K562 (cell line): ENCODE measurements around the gene GCHFR. TPM values are rescaled to one million over a fixed set of nuclear protein-coding genes. Genes with fewer than 3 reads are reported as not detected.

Experiments used
- ADNP ChIP-seq: fragments of 200-800 bp; sonication (Bioruptor generic); IDR thresholded peaks from 2 replicates; pipeline ENCODE4 v1.6.1; 2016; ENCODE audit warnings: missing genetic modification characterization, missing compliant biosample characterization
- AFF1 ChIP-seq, 2 experiments: fragments of 450-650 bp; IDR thresholded peaks; 2 replicates each; pipeline ENCODE4 v1.6.1; 2018; ENCODE audit warnings: mild to moderate bottlenecking in 2 of 2, low read depth in 1 of 2; ENCODE audit not compliant: partially characterized antibody in 2 of 2
- BCL6 ChIP-seq: fragments of 250-450 bp; sonication (Bioruptor Pico); IDR thresholded peaks from 2 replicates; pipeline ENCODE4 v1.4.0; 2020
- BRCA1 ChIP-seq, 2 experiments: fragments of 450-650 bp in 1 of 2; sonication (generic) in 1 of 2; formaldehyde crosslinking in 1 of 2; IDR thresholded peaks; 2 replicates each; pipeline versions ENCODE4 v1.5.0 to v1.6.1; 2017 to 2020; ENCODE audit warnings: mild to moderate bottlenecking in 1 of 2, missing genetic modification reagents in 1 of 2
- ETV6 ChIP-seq, 3 experiments: fragments of 150-350 bp in 1 of 3; sonication (generic) in 1 of 3; formaldehyde crosslinking in 1 of 3; IDR thresholded peaks; 2 replicates each; pipeline versions ENCODE4 v1.6.1 to v1.8.0; 2014 to 2022; ENCODE audit warnings: borderline replicate concordance in 2 of 3, low read depth in 2 of 3, antibody characterized with exemption in 1 of 3, low read length in 1 of 3, mild to moderate bottlenecking in 1 of 3, missing genetic modification reagents in 1 of 3
- HLTF ChIP-seq: fragments of 450-650 bp; IDR thresholded peaks from 2 replicates; pipeline ENCODE4 v1.6.1; 2016
- KAT7 ChIP-seq: sonication (generic); formaldehyde crosslinking; IDR thresholded peaks from 2 replicates; pipeline ENCODE4 v1.8.0; 2022; ENCODE audit warnings: missing genetic modification reagents, mild to moderate bottlenecking, borderline replicate concordance
- MYC ChIP-seq, 2 experiments: fragments of 250-450 bp in 1 of 2; sonication (Bioruptor Pico) in 1 of 2; IDR thresholded peaks; 2 replicates each; pipeline versions ENCODE4 v1.5.1 to v1.6.1; 2012 to 2021; ENCODE audit warnings: low read depth in 2 of 2, borderline replicate concordance in 1 of 2, improper control_type of control experiment in 1 of 2, low read length in 1 of 2, mild to moderate bottlenecking in 1 of 2, moderate library complexity in 1 of 2
- NCOR1 ChIP-seq: fragments of 450-650 bp; IDR thresholded peaks from 2 replicates; pipeline ENCODE4 v1.6.1; 2016; ENCODE audit warnings: mild to moderate bottlenecking, moderate library complexity
- NFE2 ChIP-seq: IDR thresholded peaks from 2 replicates; pipeline ENCODE4 v1.6.1; 2014; ENCODE audit warnings: antibody characterized with exemption, low read depth
- POLR2H ChIP-seq: IDR thresholded peaks from 2 replicates; pipeline ENCODE4 v1.6.1; 2016; ENCODE audit warnings: missing genetic modification characterization, low read depth, mild to moderate bottlenecking, control low read depth, missing compliant biosample characterization, moderate library complexity
- RBBP5 ChIP-seq: fragments of 200-600 bp; sonication (generic); IDR thresholded peaks from 2 replicates; pipeline ENCODE4 v1.6.1; 2012; ENCODE audit warnings: borderline replicate concordance, mild to moderate bottlenecking, low read length, control low read depth, inconsistent platforms; ENCODE audit not compliant: insufficient read depth, poor library complexity, severe bottlenecking
- SUPT5H ChIP-seq: fragments of 450-650 bp; IDR thresholded peaks from 2 replicates; pipeline ENCODE4 v1.6.1; 2016
- TCF7L2 ChIP-seq: fragments of 150-350 bp; IDR thresholded peaks from 2 replicates; pipeline ENCODE4 v1.6.1; 2016; ENCODE audit warnings: low read depth, mild to moderate bottlenecking, low read length, moderate library complexity
- WHSC1 ChIP-seq: IDR thresholded peaks from one replicate; pipeline ENCODE4 v1.6.1; 2012; ENCODE audit warnings: low read length, control low read depth, inconsistent platforms
- ZHX1 ChIP-seq: fragments of 150-350 bp; conservative IDR thresholded peaks from 2 replicates; pipeline ENCODE4 v1.6.1; 2014; ENCODE audit warnings: low read length
- ZKSCAN8 ChIP-seq: fragments of 200-800 bp; sonication (Bioruptor generic); IDR thresholded peaks from 2 replicates; pipeline ENCODE4 v1.6.1; 2016; ENCODE audit warnings: missing genetic modification characterization, missing compliant biosample characterization
- ZNF12 ChIP-seq: sonication (generic); formaldehyde crosslinking; IDR thresholded peaks from 2 replicates; pipeline ENCODE4 v1.4.0; 2020; ENCODE audit warnings: mild to moderate bottlenecking, missing genetic modification reagents
- ZNF3 ChIP-seq: fragments of 250-450 bp; sonication (Bioruptor Pico); IDR thresholded peaks from 2 replicates; pipeline ENCODE4 v1.5.0; 2021; ENCODE audit warnings: mild to moderate bottlenecking, moderate library complexity
- ZNF551 ChIP-seq: fragments of 250-450 bp; sonication (Bioruptor Pico); IDR thresholded peaks from 2 replicates; pipeline ENCODE4 v1.5.0; 2021; ENCODE audit warnings: mild to moderate bottlenecking, moderate library complexity
- polyA plus RNA-seq, 8 experiments: library from polyadenylated mRNA; depleted of rRNA in 4 of 8; stranded (reverse) in 5 of 8; unstranded in 3 of 8; fragments of >200 nt; fragmentation: Nextera tagmentation in 2 of 8; fragmentation: Illumina TruSeq in 1 of 8; extraction: Ambion mirVana in 2 of 8; extraction: Trizol in 1 of 8; gene quantifications; 2 replicates each; pipeline versions ENCODE4 v1.2.1 to v1.2.3, GENCODE V29; 2011 to 2014; ENCODE audit warnings: inconsistent platforms in 1 of 8, missing spikeins in 1 of 8
- total RNA-seq, 7 experiments: library from RNA; depleted of rRNA in 6 of 7; stranded (reverse); fragments of >200 nt in 6 of 7; fragmentation: Illumina TruSeq in 2 of 7; extraction: Trizol in 2 of 7; gene quantifications; 2 replicates each; pipeline versions ENCODE4 v1.2.1 to v1.2.3, GENCODE V29; 2011 to 2021; ENCODE audit warnings: low replicate concordance in 1 of 7

Gene GCHFR
- total and polyA plus RNA-seq, 9 of the 15 experiments (the other 6 are each of a cell fraction or from before 2014, with no cell fraction given), result 8.7 to 83.5 (median 20.8) TPM

GRCh38 chr15:40807028-40807887 lies 43.4 kb downstream of the GCHFR start, which contains the start of the genes DNAJC17 and ZFYVE19 (continued):
- peak; percentile 84 for TF ChIP-seq RBBP5
- no peak for TF ChIP-seq ZNF3 (CRISPR knock-in tag)
- no peak for TF ChIP-seq ZHX1
- no peak for TF ChIP-seq BRCA1 (IDR thresholded peaks at IDR 0.05)
- no peak for TF ChIP-seq BRCA1 (CRISPR knock-in tag; IDR thresholded peaks at IDR 0.05)
- TF ChIP-seq HLTF, result peak; percentile 36; the same call in 1 of the 2 replicates
- TF ChIP-seq ZKSCAN8 (CRISPR knock-in tag), result no peak
- no peak for TF ChIP-seq NCOR1
- TF ChIP-seq POLR2H (tag), result no peak; the same call in 1 of the 2 replicates
- no peak for TF ChIP-seq KAT7 (CRISPR knock-in tag)
- TF ChIP-seq MYC (IDR thresholded peaks at IDR 0.05; ENCODE audit: low read depth, low read length), result peak; percentile 24; the same call in 1 of the 2 replicates
- peak; percentile 30; the same call in 1 of the 2 replicates for TF ChIP-seq MYC (CRISPR knock-in tag; IDR thresholded peaks at IDR 0.05; ENCODE audit: borderline replicate concordance, low read depth)
- no peak for TF ChIP-seq WHSC1
- no peak for TF ChIP-seq NFE2
- TF ChIP-seq BCL6 (CRISPR knock-in tag), result no peak
- TF ChIP-seq SUPT5H, result peak; percentile 86
- TF ChIP-seq ETV6 (IDR thresholded peaks at IDR 0.05; ENCODE audit: borderline replicate concordance in 1 of 2, low read depth in 2 of 2, low read length in 1 of 2), result no peak
- no peak for TF ChIP-seq ETV6 (CRISPR knock-in tag; IDR thresholded peaks at IDR 0.05; ENCODE audit: borderline replicate concordance)
- TF ChIP-seq ZNF551 (CRISPR knock-in tag), result no peak
- TF ChIP-seq ADNP (tag), result no peak
- TF ChIP-seq ZNF12 (CRISPR knock-in tag), result 0 out of 2 replicates have a peak, but pooled peaks have one; percentile 35
- no peak for TF ChIP-seq TCF7L2
- peak in 1 of 2 experiments; percentile 98 for TF ChIP-seq AFF1 (IDR thresholded peaks at IDR 0.05; ENCODE audit: low read depth in 1 of 2, partially characterized antibody in 2 of 2)
